ENCODE measurements around the gene F13A1.
A peak's percentile ranks its signal among the peaks of the same experiment; 100 is the strongest.
"Not testable (repeated sequence)": the region's sequence is repeated elsewhere in the genome, so short reads cannot be mapped to it uniquely, and the experiment has no call there.

F13A1 gene

DNA sequence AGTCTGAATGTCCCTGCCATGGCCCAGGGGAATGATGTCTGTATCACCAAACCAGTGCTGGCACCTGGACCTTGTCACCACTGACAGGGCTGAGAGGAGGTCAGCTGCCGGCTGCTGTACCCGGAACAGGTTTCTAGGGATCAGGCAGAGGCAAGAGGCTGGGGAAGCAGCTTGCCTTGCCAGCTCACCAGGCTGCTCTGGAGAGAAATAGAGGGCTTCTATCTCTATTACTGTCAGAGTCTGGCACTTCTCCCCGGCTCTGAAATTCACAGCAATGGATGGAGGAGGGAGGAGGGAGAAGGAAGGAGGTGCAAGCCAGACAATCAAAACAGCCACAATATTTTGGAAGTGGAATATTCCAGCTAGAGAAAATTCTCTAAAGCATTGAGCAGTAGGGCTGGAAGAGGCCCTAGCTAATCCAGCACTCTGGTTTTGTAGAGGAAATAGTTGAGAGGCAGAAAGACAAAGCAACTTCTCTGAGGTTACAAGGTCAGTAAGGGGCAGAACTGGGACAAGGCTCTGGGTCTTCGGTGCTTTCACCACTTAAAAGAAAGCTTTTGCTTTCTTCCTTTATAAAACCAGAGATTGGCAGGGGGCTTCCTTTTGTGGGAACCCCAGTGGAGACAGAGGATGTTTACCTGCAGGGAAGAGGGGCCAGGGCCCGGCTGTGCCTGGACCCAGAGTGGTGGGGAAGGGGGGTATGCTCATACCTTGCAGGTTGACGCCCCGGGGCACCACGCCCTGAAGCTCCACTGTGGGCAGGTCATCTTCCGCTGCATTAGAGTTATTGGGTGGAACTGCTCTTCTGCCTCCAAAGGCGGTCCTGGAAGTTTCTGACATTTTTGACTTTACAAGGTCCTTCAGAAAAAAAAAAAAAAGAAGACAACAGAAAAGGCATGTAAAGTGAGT is 2.4 kb downstream of the F13A1 start:
- no peak for DNase-seq

DNA sequence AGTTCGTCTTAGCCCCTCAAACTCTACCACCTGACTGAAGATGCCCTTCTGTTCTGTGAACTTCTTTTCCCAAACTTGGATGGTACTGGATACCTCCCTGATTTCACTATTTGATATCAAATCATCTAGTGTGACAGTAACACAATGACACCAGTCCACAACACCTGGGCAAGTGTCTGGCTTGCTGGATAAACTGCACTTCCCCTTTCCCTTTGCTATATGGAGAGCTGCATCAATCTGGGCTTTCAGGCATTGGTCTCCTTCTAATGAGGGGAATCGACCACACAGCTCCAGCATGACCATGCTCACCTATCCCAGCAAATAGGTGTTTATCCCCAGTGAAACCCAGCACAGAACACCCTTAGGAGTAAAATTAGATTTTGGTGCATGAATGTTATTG is 3.1 kb downstream of the F13A1 start:
- DNase-seq = no peak

DNA sequence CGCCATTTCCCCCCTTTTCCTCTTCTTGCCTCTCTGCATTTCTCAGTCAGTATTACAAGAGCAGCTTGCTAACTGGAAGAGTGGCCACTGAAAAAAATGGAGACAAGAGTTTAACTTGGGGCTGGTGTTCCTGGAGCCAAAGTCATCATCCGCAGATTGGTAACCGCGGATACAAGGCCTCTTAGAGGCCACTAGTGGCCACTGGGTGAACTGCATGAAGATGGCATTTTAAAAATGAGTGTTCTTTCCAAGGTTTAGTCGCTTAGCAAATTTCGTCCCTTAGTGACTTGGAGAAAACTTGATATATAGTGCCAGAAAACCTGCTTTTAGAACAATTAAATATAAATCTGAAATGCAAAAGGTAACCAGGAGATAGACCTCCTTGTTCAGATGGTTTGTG is 4.8 kb downstream of the F13A1 start:
- DNase-seq = peak; percentile 53

DNA sequence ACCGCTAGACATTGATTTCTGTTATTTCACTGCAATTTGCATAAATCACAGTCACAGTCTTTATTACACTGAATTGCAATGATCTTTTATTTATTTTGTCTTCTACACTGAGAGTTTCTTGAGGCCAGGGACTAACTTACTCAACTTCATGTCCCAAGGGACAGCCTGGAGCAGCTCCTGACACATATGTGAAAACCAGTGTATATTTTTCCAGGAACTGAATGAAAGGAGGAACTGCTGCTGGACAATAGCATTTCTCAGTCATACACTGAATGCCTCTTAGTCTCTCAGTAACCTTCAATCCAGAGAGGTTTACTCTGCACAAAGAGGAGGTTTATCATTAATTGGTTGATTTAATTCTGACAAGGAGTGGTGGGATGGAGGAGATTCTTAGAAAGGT is 5.9 kb downstream of the F13A1 start:
- peak; percentile 58 for DNase-seq

- peak; percentile 19 for DNase-seq
These were observed 7.5 kb downstream of the F13A1 start for GRCh38 chr6:6312901-6313441.

GRCh38 chr6:6305575-6305974 is 14.9 kb downstream of the F13A1 start:
- no peak for DNase-seq

GRCh38 chr6:6300383-6300782 is 20.1 kb downstream of the F13A1 start:
- DNase-seq = not testable (repeated sequence)

DNA sequence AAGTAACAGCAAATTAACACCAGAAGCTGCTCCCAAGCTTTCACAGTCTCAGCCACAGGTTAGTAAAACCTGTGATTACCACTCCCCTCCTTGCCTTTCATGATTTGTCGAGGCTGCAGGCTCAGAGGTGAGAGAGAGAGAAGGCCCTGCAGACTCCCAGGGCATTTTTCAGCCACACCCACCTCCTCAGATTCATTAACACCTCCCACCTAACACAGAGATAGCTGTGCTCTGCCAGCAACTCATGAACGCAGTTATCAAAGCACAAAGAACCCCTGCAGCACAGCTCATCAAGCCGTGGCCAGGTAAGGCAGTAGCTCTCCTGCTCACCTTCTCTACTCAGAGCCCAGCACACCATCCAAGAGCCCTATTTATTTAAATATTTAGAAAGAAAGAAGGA is 27.1 kb downstream of the F13A1 start:
- DNase-seq = no peak

DNA sequence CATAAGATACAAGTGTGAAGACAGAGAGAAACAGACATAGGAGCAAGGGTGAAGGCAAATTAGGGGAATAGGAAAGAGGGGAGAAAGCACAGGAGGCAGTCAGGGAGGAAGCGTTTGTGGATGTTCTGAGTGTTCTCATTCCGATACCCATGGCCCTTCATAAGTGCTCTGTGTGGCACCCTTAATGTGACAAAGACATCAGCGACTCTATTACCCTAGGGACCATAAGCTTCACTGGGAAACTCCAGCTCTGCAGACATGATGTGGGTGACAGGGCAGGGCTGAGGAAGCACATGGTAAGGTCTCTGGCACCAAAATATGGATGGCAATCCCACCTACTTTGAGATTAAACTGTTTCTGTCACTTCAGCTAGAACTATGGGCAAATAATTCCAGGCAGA is 33.0 kb downstream of the F13A1 start:
- no peak for DNase-seq

DNA sequence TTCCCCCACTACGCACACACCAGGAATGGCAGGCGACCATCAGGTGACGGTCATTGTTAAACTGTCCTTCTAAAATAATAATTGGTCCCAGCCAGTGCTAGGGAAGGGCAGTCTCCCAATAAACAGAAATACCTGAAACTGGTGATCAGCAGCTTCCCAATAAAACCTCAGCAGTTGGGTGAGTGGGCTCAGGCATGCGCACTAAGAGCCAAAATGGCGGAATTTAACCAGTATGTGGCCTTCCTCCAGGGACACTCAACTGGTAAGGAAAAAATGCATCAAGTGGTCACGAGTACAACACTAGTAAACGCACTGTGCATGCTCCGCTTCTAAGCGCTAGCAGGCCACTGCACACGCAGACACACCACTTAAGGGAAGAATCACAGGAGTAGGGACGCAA is 34.8 kb downstream of the F13A1 start:
- no peak for DNase-seq

- DNase-seq = peak; percentile 65
These were observed 36.1 kb downstream of the F13A1 start for GRCh38 chr6:6284221-6284966.

DNA sequence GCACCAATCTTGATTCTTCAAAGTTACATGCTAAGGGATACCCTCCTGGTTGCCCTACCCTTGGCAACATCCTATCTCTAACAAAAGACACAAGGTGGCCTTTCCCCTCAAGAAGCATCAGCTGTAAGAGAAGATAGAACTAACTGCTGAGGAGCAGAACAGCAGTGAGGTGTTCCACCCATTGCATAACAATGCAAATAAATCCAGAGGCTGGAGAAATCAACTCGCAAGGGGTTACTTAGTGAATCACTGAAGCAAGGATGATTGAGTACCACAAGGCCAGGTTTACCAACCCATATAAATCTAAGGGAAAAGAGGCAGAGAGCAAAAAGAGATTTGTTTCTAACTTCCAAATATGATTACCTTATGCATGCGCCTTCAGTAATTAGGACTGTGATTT is 36.7 kb downstream of the F13A1 start:
- peak; percentile 13 for DNase-seq

- no peak for DNase-seq
These were observed 37.7 kb downstream of the F13A1 start for GRCh38 chr6:6282716-6283115.

DNA sequence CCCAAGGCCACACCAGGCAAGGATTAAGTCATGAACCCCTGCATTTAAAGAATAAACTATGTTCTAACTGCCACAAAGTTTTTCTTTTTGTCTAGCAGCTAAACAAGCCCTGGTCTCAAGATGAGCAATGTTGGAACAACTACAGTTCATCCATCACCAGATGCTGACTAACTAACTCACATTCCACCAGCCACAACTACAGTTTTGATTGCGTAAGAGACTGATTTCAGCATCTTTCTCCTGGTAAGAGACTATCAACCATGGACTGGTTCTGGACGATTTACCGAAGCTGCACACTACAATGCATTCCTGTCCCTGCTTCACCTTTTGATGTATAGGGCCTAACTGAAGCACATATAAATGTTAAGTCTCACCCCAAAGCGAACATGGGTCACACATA is 43.0 kb downstream of the F13A1 start:
- peak; percentile 81 for DNase-seq

DNA sequence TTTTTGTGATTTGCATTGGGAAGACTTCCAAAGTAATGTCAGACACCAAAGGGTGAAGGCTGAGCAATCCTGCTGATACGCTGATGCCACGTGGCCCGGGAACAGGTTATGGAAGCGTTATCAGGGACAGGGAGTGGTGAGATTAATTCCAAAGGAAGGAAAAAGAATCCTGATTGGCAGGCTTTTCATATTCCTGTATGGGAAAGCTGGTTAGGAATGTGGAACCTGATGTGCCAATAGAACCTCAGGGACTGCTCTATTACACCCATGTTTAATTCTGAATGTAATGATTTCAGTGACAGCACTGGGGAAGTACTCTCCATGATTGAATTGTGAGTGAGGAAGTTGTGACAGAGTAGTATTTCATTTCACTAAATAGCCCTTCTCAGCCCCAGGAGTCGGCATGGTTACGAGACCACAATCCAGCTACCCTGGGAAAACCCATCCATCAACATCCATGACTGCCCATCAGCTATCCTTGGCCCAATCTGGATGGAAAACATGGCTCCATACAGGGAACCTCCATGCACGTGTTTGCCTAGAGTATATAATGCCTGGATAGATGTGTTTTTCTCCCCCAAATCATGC is 49.4 kb downstream of the F13A1 start:
- peak; percentile 48 for DNase-seq

GRCh38 chr6:6260196-6260722 is 60.2 kb downstream of the F13A1 start:
- no peak for DNase-seq

DNA sequence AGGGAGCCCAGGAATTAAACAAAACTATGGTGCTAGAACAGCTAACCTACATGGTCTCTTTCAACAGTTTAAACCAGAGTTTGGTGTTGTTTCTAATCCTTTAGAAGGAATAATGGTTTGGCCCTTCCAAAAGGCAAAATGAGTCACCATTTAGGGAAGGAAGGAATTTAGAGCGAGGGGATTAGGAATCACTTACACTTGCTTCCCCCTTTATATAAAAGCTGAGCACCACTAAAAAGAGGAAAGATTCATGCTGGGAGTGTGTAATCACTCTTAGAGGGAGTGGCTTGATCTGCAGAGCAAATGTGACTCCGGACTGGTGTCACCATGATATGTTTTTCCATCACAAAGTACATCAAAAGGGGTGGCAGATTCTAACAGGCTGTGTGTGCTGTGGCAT is 63.6 kb downstream of the F13A1 start:
- DNase-seq = peak; percentile 18

DNA sequence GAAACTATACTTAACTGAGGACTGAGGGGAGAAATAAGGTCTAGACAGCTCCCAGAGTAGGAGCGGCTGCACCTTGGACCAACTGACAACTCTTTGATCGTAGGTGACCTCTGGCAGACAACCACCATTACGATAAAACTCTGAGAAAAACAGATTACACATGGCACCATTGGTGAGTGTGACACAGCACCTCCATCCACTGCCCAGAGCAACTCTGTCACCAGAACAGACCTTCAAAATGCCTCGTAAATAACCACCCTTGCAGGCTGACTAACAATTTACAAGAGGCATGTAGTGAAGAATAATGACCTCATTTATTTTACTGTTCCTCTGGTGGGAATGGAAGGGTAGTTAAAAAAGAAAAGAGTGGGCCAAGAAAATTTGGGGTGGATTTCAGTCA is 64.2 kb downstream of the F13A1 start:
- no peak for DNase-seq

DNA sequence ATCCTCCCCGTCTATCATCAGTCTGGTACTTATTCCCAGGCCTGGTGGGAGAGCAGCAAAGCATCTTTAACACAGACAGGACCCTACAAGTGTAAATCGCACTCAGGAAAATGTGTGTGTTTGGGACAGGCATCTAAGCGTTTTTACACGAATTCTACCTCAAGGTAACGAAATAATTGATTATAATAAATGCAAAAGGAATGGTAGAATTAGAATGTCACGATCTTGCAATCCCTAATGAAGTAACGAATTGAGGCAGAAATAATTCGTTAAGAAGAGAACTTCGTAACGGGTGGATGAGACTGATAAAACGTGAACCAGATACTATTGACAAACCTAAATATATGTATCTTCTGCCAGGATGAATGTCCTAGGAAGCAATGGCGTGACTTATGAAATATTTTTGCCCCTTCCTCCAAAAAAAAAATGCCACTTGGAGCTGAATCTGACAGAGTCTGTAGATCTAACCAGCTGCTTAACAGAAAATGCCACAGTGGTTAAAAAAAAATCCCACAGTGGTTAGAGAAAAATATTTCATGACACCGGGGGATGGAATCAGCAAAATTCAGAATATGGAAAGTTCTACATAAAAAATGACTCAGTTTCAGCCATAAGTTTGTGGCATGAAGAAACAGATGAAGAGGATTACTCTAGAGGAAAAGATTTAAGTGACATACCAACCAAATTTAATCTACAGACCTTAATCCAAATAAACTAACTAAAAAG is 68.7 kb downstream of the F13A1 start:
- no peak for DNase-seq

DNA sequence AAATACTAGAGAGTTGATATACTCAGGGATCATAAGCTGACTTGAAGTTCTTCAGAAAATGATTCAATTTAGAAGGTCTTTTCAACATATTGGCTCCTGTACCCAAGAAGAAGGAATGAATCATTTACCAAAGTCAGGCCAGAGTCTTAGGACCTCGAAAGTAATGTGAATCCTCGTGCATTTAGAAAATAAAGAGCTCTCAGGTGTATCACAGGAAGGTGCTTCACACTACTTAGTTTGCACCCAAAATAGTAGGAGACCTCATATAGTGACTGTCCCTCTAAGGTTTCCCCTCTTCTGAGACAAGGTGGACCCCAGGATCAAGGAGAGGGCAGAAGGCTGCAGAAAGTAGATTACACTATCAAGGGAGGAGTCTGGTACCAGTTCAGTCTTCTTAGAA is 71.8 kb downstream of the F13A1 start:
- DNase-seq = no peak

GRCh38 chr6:6246544-6246943 is 73.9 kb downstream of the F13A1 start:
- DNase-seq = peak; percentile 7

DNA sequence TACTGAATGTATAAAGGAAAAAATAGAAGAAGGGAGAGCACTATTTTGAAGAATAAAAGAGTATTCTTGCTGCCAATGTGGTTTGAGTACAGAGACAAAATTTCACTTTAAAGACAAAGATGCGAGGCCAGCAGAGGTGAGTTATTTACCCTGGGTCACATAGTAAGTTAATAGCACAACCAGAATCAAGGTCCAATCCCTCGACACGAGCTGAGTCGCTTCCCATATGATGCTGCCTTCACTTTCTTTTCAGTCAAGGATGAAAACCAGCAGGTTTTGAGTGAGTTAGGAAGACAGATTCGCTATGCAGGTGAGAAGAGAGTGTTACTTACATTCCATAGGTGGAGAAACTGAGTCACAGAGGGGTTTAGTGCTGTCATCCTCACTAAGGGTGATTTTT is 75.8 kb downstream of the F13A1 start:
- no peak for DNase-seq

DNA sequence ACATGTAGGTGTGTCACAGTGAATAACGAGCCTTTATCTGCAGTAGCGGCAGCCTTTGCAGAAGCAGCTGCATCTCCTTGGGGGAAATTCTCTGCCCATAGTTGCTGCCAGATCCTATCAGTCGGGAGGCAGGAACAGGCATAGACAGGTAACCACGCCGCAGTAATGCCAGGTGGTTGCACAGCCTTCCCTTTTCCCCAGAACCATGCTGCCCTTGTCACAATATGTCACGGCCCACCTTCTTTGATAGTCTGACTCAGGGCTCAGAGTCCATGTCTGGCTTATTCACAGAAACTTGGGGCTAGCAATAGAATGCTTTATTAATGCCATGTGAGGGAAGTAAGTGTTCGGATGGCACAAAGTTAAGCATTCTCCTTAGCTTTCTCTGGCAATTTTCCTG is 76.6 kb downstream of the F13A1 start:
- no peak for DNase-seq

Measured in inflammatory macrophage treated with lipopolysaccharide for 4 hours (primary cell).